NT2/D1 (cell line): ENCODE measurements around the gene SCARB2.

Experiments used
- SUZ12 ChIP-seq: IDR thresholded peaks from 2 replicates; pipeline ENCODE4 v1.6.1; 2011; ENCODE audit not compliant: insufficient read length, insufficient read depth; ENCODE audit errors: extremely low read depth
- YY1 ChIP-seq: IDR thresholded peaks from 2 replicates; pipeline ENCODE4 v1.6.1; 2011; ENCODE audit not compliant: insufficient read length, insufficient read depth
- ZNF274 ChIP-seq: IDR thresholded peaks from 2 replicates; pipeline ENCODE4 v1.6.1; 2011; ENCODE audit warnings: mild to moderate bottlenecking, low read depth, low read length

DNA sequence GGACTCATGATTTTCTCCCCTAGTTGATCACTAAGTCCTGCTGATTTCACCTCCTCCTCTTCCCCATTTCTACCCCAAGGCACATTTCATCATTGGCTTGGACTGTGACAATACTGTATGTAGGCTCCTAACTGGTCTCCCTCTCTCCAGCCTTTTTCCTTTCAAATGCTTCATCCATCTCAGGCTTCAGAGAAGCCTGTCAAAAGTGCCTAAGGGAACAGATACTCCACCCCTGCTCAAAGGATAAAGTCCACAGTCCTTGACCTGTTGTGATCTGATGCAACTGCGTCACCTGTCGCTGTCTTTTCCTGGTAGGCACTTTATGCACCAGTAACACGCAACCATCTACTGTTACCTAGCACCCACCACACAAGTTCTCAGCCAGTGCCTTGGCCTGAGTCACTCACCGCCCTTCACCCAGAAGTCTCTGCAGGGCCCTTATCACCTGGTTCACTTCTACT is 12.8 kb downstream of the SCARB2 start:
- no peak for TF ChIP-seq YY1
- TF ChIP-seq ZNF274, result no peak
- no peak for TF ChIP-seq SUZ12
